Loucy (cell line): ENCODE measurements around the gene PPHLN1.

ENCODE experiments used
- EZH2phosphoT487 ChIP-seq: fragments of 200-600 bp; IDR thresholded peaks from 2 replicates; pipeline ENCODE4 v1.6.1; 2018; ENCODE audit warnings: antibody characterized with exemption, mild to moderate bottlenecking, moderate library complexity, borderline replicate concordance
- TF ChIP-seq, protein P1 (sequence below): fragments of 200-600 bp; sonication (generic); conservative IDR thresholded peaks from 2 replicates; pipeline ENCODE4 v1.5.1; 2014; ENCODE audit warnings: mild to moderate bottlenecking, antibody characterized with exemption, low read length

DNA sequence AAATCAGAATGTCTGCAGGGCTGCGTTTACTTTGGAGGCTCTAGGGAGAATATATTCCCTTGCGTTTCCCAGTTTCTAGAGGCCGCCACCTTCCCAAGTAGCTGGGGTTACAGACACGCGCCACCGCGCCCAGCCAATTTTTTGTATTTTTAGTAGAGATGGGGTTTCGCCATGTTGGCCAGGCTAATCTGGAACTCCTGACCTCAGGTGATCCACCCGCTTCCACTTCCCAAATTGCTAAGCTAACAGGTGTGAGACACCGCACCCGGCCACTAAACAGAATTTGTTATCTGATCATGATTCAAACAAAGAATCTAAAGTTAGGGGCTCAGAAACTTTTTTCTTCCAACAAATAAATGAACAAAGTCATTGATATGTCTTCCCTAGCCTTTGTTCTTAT lies 114.6 kb downstream of the PPHLN1 start:
- TF ChIP-seq, protein P1, sequence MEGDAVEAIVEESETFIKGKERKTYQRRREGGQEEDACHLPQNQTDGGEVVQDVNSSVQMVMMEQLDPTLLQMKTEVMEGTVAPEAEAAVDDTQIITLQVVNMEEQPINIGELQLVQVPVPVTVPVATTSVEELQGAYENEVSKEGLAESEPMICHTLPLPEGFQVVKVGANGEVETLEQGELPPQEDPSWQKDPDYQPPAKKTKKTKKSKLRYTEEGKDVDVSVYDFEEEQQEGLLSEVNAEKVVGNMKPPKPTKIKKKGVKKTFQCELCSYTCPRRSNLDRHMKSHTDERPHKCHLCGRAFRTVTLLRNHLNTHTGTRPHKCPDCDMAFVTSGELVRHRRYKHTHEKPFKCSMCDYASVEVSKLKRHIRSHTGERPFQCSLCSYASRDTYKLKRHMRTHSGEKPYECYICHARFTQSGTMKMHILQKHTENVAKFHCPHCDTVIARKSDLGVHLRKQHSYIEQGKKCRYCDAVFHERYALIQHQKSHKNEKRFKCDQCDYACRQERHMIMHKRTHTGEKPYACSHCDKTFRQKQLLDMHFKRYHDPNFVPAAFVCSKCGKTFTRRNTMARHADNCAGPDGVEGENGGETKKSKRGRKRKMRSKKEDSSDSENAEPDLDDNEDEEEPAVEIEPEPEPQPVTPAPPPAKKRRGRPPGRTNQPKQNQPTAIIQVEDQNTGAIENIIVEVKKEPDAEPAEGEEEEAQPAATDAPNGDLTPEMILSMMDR = no peak
- TF ChIP-seq EZH2phosphoT487 = no peak
